GM12878 (cell line): ENCODE data around the gene NECTIN2. TPM values are rescaled to one million over a fixed set of nuclear protein-coding genes. Genes with fewer than 3 reads are reported as not detected.
A peak's percentile ranks its signal among the peaks of the same experiment; 100 is the strongest.

ENCODE experiments used
- CHD2 ChIP-seq: IDR thresholded peaks from 2 replicates; pipeline ENCODE4 v1.6.1; 2011; ENCODE audit warnings: low read depth, low read length, improper control_type of control experiment, borderline replicate concordance
- ETV6 ChIP-seq, 2 experiments: fragments of 450-650 bp in 1 of 2; IDR thresholded peaks in 1 of 2; conservative IDR thresholded peaks in 1 of 2; 2 replicates each; pipeline ENCODE4 v1.6.1; 2014; ENCODE audit warnings: antibody characterized with exemption in 1 of 2, borderline replicate concordance in 1 of 2, low read depth in 1 of 2, mild to moderate bottlenecking in 1 of 2, moderate library complexity in 1 of 2
- GABPA ChIP-seq: IDR thresholded peaks from 2 replicates; pipeline ENCODE4 v1.6.1; 2014; ENCODE audit warnings: antibody characterized with exemption, low read depth, mild to moderate bottlenecking, inconsistent platforms
- KLF5 ChIP-seq: fragments of 450-650 bp; IDR thresholded peaks from 2 replicates; pipeline ENCODE4 v1.6.1; 2014; ENCODE audit warnings: mild to moderate bottlenecking; ENCODE audit not compliant: partially characterized antibody
- MYB ChIP-seq: fragments of 150-350 bp; IDR thresholded peaks from 2 replicates; pipeline ENCODE4 v1.6.1; 2014; ENCODE audit warnings: mild to moderate bottlenecking, low read depth, low read length, borderline replicate concordance
- NR2C2 ChIP-seq: IDR thresholded peaks from 2 replicates; pipeline ENCODE4 v1.6.1; 2011; ENCODE audit warnings: borderline replicate concordance, low read depth; ENCODE audit not compliant: control insufficient read depth, insufficient read length
- RAD51 ChIP-seq: fragments of 450-650 bp; IDR thresholded peaks from 2 replicates; pipeline ENCODE4 v1.6.1; 2016; ENCODE audit warnings: moderate library complexity, mild to moderate bottlenecking, inconsistent platforms
- SIN3A ChIP-seq: IDR thresholded peaks from 2 replicates; pipeline ENCODE4 v1.6.1; 2012; ENCODE audit warnings: low read depth, low read length, improper control_type of control experiment
- SMARCA5 ChIP-seq: fragments of 450-650 bp; IDR thresholded peaks from 2 replicates; pipeline ENCODE4 v1.6.1; 2017; ENCODE audit warnings: mild to moderate bottlenecking
- SP1 ChIP-seq: IDR thresholded peaks from one replicate; pipeline ENCODE4 v1.6.1; 2011; ENCODE audit warnings: low read depth, low read length
- SREBF2 ChIP-seq: IDR thresholded peaks from 2 replicates; pipeline ENCODE4 v1.6.1; 2012; ENCODE audit warnings: mild to moderate bottlenecking, low read length
- SUPT20H ChIP-seq: IDR thresholded peaks from 2 replicates; pipeline ENCODE4 v1.6.1; 2011; ENCODE audit warnings: low read depth, mild to moderate bottlenecking, low read length, moderate library complexity, borderline replicate concordance; ENCODE audit not compliant: control insufficient read depth
- TARDBP ChIP-seq: IDR thresholded peaks from 2 replicates; pipeline ENCODE4 v1.6.1; 2016; ENCODE audit warnings: borderline replicate concordance
- USF1 ChIP-seq: IDR thresholded peaks from 2 replicates; pipeline ENCODE4 v1.6.1; 2011; ENCODE audit warnings: borderline replicate concordance, low read depth, mild to moderate bottlenecking, moderate library complexity, mixed read lengths, low read length; ENCODE audit not compliant: insufficient read depth; ENCODE audit errors: extremely low read length
- WRNIP1 ChIP-seq: IDR thresholded peaks from 2 replicates; pipeline ENCODE4 v1.6.1; 2011; ENCODE audit warnings: low read depth, low read length, improper control_type of control experiment, borderline replicate concordance
- ZBTB4 ChIP-seq: fragments of 450-650 bp; formaldehyde crosslinking; IDR thresholded peaks from 2 replicates; pipeline ENCODE4 v1.4.0; 2022; ENCODE audit warnings: mild to moderate bottlenecking, moderate library complexity
- ZNF622 ChIP-seq: fragments of 450-650 bp; IDR thresholded peaks from 2 replicates; pipeline ENCODE4 v1.6.1; 2017; ENCODE audit warnings: mild to moderate bottlenecking, inconsistent platforms
- ZSCAN29 ChIP-seq: fragments of 450-650 bp; IDR thresholded peaks from 2 replicates; pipeline ENCODE4 v1.6.1; 2017; ENCODE audit warnings: mild to moderate bottlenecking, moderate library complexity
- polyA plus RNA-seq, 11 experiments: library from polyadenylated mRNA; depleted of rRNA in 4 of 11; unstranded in 6 of 11; stranded (reverse) in 5 of 11; fragments of >200 nt; fragmentation: Nextera tagmentation in 4 of 11; fragmentation: Illumina TruSeq in 1 of 11; extraction: Ambion mirVana in 4 of 11; extraction: Trizol in 1 of 11; gene quantifications; 1 replicate in 1 of 11; 2 replicates in 10 of 11; pipeline versions ENCODE4 v1.2.1 to v1.2.3, GENCODE V29; 2011 to 2016; ENCODE audit warnings: inconsistent platforms in 2 of 11, missing spikeins in 2 of 11, low read depth in 1 of 11
- total RNA-seq, 4 experiments: library from RNA; depleted of rRNA in 3 of 4; stranded (reverse); fragments of >200 nt in 3 of 4; fragmentation: Illumina TruSeq in 1 of 4; extraction: Trizol in 1 of 4; gene quantifications; 2 replicates each; pipeline versions ENCODE4 v1.2.1 to v1.2.3, GENCODE V29; 2013 to 2021
- TF ChIP-seq, protein P1 (sequence below): fragments of 450-650 bp; IDR thresholded peaks from 2 replicates; pipeline ENCODE4 v1.6.1; 2017; ENCODE audit warnings: mild to moderate bottlenecking
- TF ChIP-seq, protein P2 (sequence below): fragments of 450-650 bp; IDR thresholded peaks from 2 replicates; pipeline ENCODE4 v1.6.1; 2018; ENCODE audit warnings: mild to moderate bottlenecking, low read depth, moderate library complexity; ENCODE audit not compliant: partially characterized antibody

Gene NECTIN2
- total and polyA plus RNA-seq, 10 of the 15 experiments (the other 5 are each of a cell fraction or from before 2014, with no cell fraction given) = 0.05 to 0.36 (median 0.26) TPM; not detected in 5

- TF ChIP-seq, protein P1, sequence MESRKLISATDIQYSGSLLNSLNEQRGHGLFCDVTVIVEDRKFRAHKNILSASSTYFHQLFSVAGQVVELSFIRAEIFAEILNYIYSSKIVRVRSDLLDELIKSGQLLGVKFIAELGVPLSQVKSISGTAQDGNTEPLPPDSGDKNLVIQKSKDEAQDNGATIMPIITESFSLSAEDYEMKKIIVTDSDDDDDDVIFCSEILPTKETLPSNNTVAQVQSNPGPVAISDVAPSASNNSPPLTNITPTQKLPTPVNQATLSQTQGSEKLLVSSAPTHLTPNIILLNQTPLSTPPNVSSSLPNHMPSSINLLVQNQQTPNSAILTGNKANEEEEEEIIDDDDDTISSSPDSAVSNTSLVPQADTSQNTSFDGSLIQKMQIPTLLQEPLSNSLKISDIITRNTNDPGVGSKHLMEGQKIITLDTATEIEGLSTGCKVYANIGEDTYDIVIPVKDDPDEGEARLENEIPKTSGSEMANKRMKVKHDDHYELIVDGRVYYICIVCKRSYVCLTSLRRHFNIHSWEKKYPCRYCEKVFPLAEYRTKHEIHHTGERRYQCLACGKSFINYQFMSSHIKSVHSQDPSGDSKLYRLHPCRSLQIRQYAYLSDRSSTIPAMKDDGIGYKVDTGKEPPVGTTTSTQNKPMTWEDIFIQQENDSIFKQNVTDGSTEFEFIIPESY = no peak
- TF ChIP-seq MYB (no peak), CHD2 (peak; percentile 93; the same call in 1 of the 2 replicates), SUPT20H (no peak), ZSCAN29 (no peak), RAD51 (no peak), SP1 (peak; percentile 93), ZNF622 (peak; percentile 68), SREBF2 (no peak), SIN3A (peak; percentile 97), GABPA (peak; percentile 73; the same call in 1 of the 2 replicates), ZBTB4 (CRISPR knock-in tag) (no peak), USF1 (no peak), KLF5 (no peak), ETV6 (conservative IDR thresholded peaks at IDR 0.05 in 1 of 2, IDR thresholded peaks at IDR 0.05 in 1 of 2; ENCODE audit: borderline replicate concordance in 1 of 2, low read depth in 1 of 2) (no peak), WRNIP1 (0 out of 2 replicates have a peak, but pooled peaks have one; percentile 64), SMARCA5 (no peak), TARDBP (no peak), NR2C2 (peak; percentile 68)
- TF ChIP-seq, protein P2, sequence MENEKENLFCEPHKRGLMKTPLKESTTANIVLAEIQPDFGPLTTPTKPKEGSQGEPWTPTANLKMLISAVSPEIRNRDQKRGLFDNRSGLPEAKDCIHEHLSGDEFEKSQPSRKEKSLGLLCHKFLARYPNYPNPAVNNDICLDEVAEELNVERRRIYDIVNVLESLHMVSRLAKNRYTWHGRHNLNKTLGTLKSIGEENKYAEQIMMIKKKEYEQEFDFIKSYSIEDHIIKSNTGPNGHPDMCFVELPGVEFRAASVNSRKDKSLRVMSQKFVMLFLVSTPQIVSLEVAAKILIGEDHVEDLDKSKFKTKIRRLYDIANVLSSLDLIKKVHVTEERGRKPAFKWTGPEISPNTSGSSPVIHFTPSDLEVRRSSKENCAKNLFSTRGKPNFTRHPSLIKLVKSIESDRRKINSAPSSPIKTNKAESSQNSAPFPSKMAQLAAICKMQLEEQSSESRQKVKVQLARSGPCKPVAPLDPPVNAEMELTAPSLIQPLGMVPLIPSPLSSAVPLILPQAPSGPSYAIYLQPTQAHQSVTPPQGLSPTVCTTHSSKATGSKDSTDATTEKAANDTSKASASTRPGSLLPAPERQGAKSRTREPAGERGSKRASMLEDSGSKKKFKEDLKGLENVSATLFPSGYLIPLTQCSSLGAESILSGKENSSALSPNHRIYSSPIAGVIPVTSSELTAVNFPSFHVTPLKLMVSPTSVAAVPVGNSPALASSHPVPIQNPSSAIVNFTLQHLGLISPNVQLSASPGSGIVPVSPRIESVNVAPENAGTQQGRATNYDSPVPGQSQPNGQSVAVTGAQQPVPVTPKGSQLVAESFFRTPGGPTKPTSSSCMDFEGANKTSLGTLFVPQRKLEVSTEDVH = no peak
Observed at GRCh38 chr19:44890366-44891015, 44.4 kb downstream of the NECTIN2 start (continued).
